Keratinocyte (primary cell): Measurements from ENCODE around the gene ALK.

Source experiments
- CTCF ChIP-seq, 3 experiments: IDR thresholded peaks in 1 of 3; conservative IDR thresholded peaks in 1 of 3; optimal IDR thresholded peaks in 1 of 3; 2 replicates in 2 of 3; 3 replicates in 1 of 3; pipeline versions ENCODE3 to v1.5.1; 2011; ENCODE audit warnings: low read length in 3 of 3, mild to moderate bottlenecking in 3 of 3, moderate library complexity in 2 of 3, control low read depth in 1 of 3, inconsistent platforms in 1 of 3; ENCODE audit not compliant: insufficient read depth in 2 of 3; ENCODE audit errors: extremely low read depth in 1 of 3
- EZH2 ChIP-seq: IDR thresholded peaks from one replicate; pipeline ENCODE4 v1.6.1; 2012; ENCODE audit warnings: inconsistent platforms, mild to moderate bottlenecking, low read length, moderate library complexity

GRCh38 chr2:29910465-29910864 is 10.9 kb downstream of the ALK start:
- TF ChIP-seq CTCF (optimal IDR thresholded peaks at IDR 0.05 in 1 of 3, IDR thresholded peaks at IDR 0.05 in 1 of 3, conservative IDR thresholded peaks at IDR 0.05 in 1 of 3; ENCODE audit: extremely low read depth in 1 of 3, insufficient read depth in 2 of 3, low read length in 3 of 3) (no peak), EZH2 (no peak)
